ENCODE data around the gene SINHCAF.

SINHCAF gene

DNA sequence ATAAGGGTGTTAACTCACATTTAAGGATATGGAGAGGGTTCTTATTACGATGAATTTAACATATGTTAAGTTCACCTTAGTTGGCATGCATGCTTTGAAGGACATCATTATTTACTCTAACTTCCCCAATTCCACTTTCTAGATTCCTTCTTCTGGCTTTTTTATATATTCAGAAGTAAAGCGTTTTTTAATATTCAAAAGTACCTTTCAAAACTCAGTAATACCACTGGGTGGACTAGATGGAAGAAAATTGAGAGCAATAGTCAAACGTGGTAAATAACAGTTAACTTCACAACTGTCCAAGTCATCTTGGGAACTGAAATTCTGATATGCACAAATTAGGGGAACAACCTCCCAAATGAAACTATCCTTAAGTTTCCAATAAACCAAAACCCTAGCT is 9.1 kb downstream of the SINHCAF start:
- H3K4me1 Mint-ChIP-seq, result peaks cover 52% of the 10 kb centered on the region
- H3K27ac Mint-ChIP-seq, result no peak overlapping the region
- DNase-seq, result no peak
- H3K36me3 Mint-ChIP-seq (ENCODE audit: low read depth), result peaks cover 67% of the 10 kb centered on the region
- H3K9me3 Mint-ChIP-seq, result peaks cover 36% of the 10 kb centered on the region
- H3K27me3 Mint-ChIP-seq (ENCODE audit: low read depth, poor library complexity), result no peaks in the 10 kb centered on the region
- no peak overlapping the region for H3K4me3 Mint-ChIP-seq
- TF ChIP-seq, protein P1, sequence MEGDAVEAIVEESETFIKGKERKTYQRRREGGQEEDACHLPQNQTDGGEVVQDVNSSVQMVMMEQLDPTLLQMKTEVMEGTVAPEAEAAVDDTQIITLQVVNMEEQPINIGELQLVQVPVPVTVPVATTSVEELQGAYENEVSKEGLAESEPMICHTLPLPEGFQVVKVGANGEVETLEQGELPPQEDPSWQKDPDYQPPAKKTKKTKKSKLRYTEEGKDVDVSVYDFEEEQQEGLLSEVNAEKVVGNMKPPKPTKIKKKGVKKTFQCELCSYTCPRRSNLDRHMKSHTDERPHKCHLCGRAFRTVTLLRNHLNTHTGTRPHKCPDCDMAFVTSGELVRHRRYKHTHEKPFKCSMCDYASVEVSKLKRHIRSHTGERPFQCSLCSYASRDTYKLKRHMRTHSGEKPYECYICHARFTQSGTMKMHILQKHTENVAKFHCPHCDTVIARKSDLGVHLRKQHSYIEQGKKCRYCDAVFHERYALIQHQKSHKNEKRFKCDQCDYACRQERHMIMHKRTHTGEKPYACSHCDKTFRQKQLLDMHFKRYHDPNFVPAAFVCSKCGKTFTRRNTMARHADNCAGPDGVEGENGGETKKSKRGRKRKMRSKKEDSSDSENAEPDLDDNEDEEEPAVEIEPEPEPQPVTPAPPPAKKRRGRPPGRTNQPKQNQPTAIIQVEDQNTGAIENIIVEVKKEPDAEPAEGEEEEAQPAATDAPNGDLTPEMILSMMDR (IDR thresholded peaks at IDR 0.05), result no peak

DNA sequence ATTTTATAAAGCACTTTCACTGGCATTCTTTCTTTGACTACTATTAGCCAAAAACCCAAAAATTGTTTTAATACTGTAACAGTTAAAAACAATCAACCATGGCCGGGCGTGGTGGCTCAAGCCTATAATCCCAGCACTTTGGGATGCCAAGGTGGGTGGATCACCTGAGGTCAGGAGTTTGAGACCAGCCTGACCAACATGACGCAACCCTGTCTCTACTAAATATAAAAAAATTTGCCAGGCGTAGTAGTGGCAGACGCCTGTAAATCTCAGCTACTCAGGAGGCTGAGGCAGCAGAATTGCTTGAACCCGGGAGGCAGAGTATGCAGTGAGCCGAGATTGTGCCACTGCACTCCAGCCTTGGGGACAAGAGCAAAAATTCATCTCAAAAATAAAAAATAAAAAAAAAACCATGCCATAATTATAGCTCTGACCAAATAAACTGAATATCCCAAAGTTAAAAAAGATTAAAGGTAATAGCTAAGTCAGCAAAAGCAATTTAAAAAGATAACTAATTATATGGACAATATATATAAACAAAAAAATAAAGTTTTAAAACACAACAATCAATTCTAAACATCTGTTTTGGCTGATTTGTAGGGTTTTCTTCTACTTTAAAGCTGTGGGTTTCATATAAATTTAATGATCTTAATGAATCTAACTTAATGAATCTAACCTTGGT is 10.0 kb downstream of the SINHCAF start:
- Mint-ChIP-seq H3K4me3 (no peak overlapping the region), H3K9me3 (peaks cover 44% of the 10 kb centered on the region), H3K27ac (no peak overlapping the region), H3K4me1 (peaks cover 48% of the 10 kb centered on the region), H3K36me3 (ENCODE audit: low read depth) (peaks cover 76% of the 10 kb centered on the region), H3K27me3 (ENCODE audit: low read depth, poor library complexity) (no peaks in the 10 kb centered on the region)
- no peak for DNase-seq
- TF ChIP-seq, protein P1 (IDR thresholded peaks at IDR 0.05), result no peak

DNA sequence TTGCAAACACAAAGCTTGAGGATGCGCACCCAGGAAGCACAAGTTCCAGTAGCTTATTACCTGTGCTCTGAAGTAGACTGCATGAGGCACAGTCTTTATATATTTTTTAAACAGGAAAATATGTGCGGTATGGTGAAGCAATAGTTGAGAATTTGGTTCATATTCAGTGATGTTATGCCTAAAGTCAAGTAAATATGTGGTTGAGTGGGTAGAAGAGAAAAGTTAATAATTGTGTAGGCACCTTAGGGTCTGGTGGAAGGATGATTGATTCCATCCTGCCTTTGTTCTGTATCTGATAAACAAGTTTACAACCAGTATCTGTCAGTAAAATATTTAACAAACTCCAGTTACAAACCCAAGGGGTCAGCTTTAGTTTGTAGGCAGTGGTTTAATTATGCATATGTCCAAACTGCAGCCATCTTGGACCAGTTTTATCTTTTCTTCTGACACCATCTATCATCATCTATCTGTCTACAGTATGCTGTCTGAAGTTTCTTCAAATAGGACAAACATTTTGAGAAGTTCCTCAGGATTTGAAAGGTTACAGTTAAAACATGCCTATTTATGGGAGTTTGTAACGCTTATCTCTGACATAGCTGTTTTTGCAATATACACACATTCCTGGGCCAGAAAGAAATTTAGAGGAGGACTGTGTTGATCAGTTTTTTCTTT is 10.8 kb downstream of the SINHCAF start:
- H3K36me3 Mint-ChIP-seq (ENCODE audit: low read depth), result peaks cover 81% of the 10 kb centered on the region
- H3K4me3 Mint-ChIP-seq, result no peak overlapping the region
- no peaks in the 10 kb centered on the region for H3K27me3 Mint-ChIP-seq (ENCODE audit: low read depth, poor library complexity)
- H3K4me1 Mint-ChIP-seq, result peaks cover 41% of the 10 kb centered on the region
- no peak for DNase-seq
- no peak overlapping the region for H3K27ac Mint-ChIP-seq
- TF ChIP-seq, protein P1 (IDR thresholded peaks at IDR 0.05), result no peak
- H3K9me3 Mint-ChIP-seq, result peaks cover 51% of the 10 kb centered on the region

DNA sequence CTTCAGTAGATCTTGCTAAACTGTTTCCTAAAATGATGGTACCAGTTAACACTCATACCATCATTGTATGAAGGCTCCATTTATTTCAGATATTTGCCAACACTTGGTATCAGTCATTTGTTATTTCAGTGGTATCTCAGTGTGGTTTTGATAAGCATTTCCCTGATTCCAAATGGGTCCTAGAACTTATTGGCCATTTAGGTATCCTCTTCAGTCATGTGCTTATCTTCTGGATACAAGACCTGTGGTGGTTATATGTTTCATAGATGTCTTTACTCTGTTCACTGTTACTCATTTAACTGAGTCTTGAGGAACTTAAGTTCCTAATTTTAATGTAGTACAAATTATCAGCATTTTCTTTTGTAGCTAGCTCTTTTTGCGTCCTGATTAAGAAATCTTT is 13.5 kb downstream of the SINHCAF start:
- TF ChIP-seq, protein P1 (IDR thresholded peaks at IDR 0.05), result no peak
- H3K27ac Mint-ChIP-seq, result no peak overlapping the region
- no peak for DNase-seq
- no peak overlapping the region for H3K4me3 Mint-ChIP-seq
- peaks cover 67% of the 10 kb centered on the region for H3K9me3 Mint-ChIP-seq
- H3K27me3 Mint-ChIP-seq (ENCODE audit: low read depth, poor library complexity), result no peaks in the 10 kb centered on the region
- peaks cover 14% of the 10 kb centered on the region for H3K4me1 Mint-ChIP-seq
- H3K36me3 Mint-ChIP-seq (ENCODE audit: low read depth), result peaks cover 96% of the 10 kb centered on the region

DNA sequence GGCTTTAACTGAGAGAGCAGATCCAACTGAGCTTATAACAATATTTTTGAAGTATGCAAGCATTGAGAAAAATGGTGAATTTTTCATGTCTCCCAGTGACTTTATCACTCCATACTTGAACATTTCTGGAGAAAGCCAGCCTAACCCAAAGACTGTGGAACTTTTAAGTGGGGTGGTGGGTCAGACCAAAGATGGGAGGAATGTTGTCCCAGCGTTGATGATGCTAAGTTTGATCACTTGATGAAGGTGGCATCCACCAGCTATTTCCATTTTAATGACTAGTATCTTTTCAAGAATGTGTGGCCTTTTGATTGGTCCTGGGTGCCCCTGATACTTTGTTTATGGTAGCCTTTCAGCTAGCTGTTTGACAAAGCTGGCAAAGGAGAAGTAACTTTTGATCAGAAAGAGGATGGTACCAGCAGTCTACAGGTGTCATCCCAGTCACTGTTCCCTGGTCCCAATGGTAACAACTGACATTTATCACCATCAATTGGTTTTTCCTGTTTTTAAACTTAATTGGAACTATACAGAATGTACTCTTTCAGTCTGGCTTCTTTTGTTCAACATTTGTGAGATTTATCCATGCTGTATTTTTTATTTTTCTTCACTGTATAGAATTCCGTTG is 14.2 kb downstream of the SINHCAF start:
- Mint-ChIP-seq H3K4me1 (peaks cover 7% of the 10 kb centered on the region), H3K9me3 (peaks cover 67% of the 10 kb centered on the region), H3K36me3 (ENCODE audit: low read depth) (peaks cover 96% of the 10 kb centered on the region), H3K27ac (no peak overlapping the region), H3K27me3 (ENCODE audit: low read depth, poor library complexity) (no peaks in the 10 kb centered on the region), H3K4me3 (no peak overlapping the region)
- TF ChIP-seq, protein P1 (IDR thresholded peaks at IDR 0.05), result no peak
- no peak for DNase-seq
